HG02981 (cell line): ENCODE results near the gene ITPRID2.
"Not testable (repeated sequence)": the region's sequence is repeated elsewhere in the genome, so short reads cannot be mapped to it uniquely, and the experiment has no call there.

Experiments
- ATAC-seq: cut with Tn5 transposase; IDR thresholded peaks from one replicate; pipeline ENCODE4 v1.9.1; 2021; ENCODE audit warnings: mild to moderate bottlenecking, moderate library complexity; ENCODE audit not compliant: unreplicated experiment

The ITPRID2 gene

GRCh38 chr2:181915102-181915501 lies 23.6 kb downstream of the ITPRID2 start:
- ATAC-seq = no peak

DNA sequence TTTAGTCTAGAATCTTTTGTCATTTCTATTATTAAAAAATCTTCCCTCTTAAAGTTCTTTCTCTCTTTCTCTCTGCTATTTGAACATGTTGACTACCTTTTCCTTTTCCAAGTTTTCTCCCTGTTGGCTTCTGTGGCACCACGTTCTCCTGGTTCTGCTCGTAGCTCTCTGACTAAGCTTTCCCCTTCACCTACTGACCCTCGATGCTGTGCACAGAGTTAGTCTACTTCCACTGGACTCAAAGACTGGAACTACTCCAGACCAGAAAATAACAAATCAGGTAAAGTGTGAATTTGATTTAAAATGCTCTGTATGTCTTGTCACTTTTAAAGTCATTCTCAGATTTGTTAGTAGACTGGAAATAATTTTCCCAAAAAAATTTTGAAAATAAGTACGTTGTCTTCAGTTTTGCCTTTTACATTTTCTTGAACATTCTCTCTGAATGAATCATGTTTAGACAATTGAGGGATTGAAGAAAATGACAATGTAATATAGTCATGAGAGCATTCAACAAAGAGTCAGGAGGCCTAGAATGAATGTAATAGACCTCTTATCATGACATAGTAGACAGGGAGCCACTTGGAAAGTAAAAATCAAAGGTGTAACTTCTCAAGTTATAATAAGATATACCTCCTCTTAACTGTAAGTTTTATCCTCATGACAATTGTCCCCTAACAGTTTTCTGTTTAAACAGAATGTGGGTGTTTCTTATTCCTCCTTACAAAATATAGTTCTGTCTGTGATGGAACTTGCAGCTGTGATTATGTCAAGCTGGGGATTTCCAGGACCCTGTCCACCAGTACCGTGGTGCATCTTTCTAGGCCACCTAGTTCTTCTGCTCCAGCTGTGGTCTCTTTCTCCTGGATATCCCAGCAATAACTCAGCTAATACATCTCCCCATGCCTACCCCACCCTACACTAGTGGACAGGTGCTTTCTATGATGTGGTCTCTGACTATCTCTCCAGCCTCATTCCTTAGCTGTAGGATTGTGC lies 25.5 kb downstream of the ITPRID2 start:
- ATAC-seq = no peak

GRCh38 chr2:181918188-181918587 lies 26.7 kb downstream of the ITPRID2 start:
- ATAC-seq = no peak

GRCh38 chr2:181923121-181923520 lies 31.6 kb downstream of the ITPRID2 start:
- no peak for ATAC-seq

GRCh38 chr2:181924336-181924735 lies 32.8 kb downstream of the ITPRID2 start:
- no peak for ATAC-seq

DNA sequence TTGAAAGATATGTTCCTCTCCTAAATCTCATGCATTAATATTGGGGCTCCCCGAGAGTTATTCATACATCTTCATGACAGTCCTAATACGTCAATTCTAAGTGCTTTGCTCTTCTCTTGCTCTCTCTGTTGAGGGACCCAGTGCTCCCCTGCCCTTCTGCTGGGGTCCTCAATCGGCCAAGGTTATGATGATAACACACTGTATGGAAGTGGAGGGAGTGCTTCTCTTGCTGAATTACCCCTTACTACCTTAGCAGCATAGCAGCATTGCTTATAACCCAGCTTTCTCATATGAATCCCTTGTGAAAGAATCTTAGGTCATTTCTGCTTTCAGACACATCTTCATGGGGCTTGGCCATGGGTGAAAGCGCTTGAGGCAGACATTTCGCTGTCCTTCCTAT lies 43.2 kb downstream of the ITPRID2 start:
- no peak for ATAC-seq

DNA sequence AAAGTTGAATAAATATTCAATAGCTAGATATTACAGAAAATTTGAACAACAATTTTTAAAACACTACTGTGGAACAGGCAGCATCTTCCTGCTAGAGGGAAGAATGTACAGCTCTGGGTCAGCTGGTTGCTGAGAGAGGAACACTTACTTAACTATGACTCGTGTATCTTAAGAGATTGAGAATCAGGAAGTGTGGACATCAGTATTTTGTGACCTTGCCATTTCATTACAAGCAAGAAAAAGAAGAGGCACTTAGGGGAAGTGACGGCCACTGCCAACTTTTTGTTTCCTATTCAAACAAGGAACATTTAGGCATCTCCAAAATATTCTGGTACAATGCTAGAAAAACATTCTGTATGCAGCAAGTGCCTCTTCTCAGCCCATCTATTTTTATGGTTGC lies 45.9 kb downstream of the ITPRID2 start:
- ATAC-seq = no peak

DNA sequence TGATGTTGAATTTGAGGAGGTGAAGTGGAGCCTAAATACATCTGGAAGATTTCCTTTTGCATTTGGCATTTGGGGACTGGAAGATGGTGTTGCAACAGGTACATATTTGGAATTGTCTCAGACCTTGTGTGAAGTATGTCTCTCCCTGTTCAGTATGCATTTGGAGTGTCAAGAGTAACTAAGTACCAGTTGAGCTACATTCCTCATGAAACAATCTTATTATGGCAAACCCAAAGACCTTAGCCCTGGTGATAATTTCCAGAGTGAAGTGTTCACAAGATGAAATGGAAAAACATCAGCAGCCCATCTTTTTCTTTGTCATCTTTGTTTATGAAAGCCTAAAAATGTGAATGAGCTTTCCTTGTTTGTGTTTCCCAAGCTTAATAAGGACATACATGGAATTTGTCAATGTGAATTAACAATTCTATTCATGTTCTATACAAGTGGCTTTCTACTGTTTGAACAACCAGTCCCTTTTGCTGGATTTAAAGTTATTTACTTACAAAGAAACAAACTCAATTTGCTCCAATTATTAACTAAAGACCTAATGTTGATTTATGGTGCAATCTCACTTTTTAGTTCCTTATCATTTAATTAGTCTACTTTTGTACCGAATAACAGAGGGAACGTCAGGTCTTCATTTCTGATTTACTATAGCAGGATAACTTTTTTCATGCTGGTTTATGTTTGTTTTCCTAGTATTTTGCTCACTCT lies 52.0 kb downstream of the ITPRID2 start:
- no peak for ATAC-seq

- no peak for ATAC-seq
Observed at GRCh38 chr2:181944164-181944913, 52.8 kb downstream of the ITPRID2 start.

DNA sequence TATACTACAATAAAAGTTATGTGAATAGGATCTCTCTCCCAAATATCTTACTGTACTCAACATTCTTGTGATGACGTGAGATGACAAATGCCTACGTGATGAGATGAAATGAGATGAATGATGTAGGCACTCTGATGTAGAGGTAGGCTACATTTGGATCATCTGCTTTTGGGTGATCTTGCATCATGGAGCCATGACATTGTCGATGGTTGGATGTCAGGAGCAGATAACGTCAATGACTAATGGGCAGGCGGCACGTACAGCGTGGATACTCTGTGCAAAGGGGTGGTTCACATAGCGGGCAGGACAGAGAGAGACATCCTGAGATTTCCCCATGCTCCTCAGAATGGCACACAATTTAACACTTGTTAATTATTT lies 53.4 kb downstream of the ITPRID2 start:
- ATAC-seq = no peak

GRCh38 chr2:181946444-181947127 lies 55.1 kb downstream of the ITPRID2 start:
- no peak for ATAC-seq

GRCh38 chr2:181947273-181947672 lies 55.7 kb downstream of the ITPRID2 start:
- ATAC-seq = no peak

DNA sequence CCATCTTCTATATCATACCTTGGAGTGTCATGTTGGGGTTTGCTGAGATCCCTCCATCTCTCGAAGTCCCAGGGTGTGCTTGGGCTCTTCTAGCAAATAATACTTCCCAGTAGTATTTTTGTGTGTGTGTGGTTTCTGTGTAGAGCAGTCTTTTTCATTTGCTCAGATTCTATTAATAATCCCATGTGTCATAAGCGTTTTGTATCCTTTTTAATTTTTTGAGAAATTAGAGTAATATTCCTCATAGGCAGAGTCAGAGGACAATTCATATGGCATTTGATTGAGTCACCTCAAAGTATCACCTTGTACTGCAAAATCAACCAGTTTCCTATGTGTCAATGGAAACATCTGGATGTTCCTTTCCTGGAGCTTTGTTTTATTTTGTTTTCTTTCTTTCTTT lies 56.7 kb downstream of the ITPRID2 start:
- no peak for ATAC-seq

- no peak for ATAC-seq
Observed at GRCh38 chr2:181949047-181949446, 57.5 kb downstream of the ITPRID2 start.

GRCh38 chr2:181952404-181953226 lies 61.1 kb downstream of the ITPRID2 start:
- no peak for ATAC-seq

- ATAC-seq = peak; percentile 82
Observed at GRCh38 chr2:181953881-181954537, 62.5 kb downstream of the ITPRID2 start.

DNA sequence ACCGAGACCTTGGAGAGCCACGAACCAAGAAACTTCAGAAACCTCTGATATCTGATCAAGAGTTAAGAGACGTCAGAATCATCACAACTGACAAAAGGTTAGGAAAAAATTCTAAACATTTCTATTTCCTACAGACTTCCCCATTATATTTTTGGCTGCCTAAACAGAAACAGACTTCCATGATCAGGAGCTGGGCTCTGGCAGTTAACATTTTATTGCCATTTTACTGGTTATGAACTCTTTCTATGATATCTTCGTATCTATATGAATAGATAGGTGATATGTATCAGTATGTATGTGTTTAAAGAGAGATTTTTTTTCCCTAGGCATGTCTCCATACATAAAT lies 63.0 kb downstream of the ITPRID2 start:
- no peak for ATAC-seq

GRCh38 chr2:181955010-181955409 lies 63.5 kb downstream of the ITPRID2 start:
- no peak for ATAC-seq

GRCh38 chr2:181955866-181956265 lies 64.3 kb downstream of the ITPRID2 start:
- ATAC-seq = not testable (repeated sequence)
